Measurements from ENCODE around the gene FKBP8. TPM values are rescaled to one million over a fixed set of nuclear protein-coding genes. Genes with fewer than 3 reads are reported as not detected.
"Not testable (repeated sequence)": the region's sequence is repeated elsewhere in the genome, so short reads cannot be mapped to it uniquely, and the experiment has no call there.

Gene FKBP8
- polyA plus RNA-seq, 4 donors = 155 to 215 (median 193) TPM

DNA sequence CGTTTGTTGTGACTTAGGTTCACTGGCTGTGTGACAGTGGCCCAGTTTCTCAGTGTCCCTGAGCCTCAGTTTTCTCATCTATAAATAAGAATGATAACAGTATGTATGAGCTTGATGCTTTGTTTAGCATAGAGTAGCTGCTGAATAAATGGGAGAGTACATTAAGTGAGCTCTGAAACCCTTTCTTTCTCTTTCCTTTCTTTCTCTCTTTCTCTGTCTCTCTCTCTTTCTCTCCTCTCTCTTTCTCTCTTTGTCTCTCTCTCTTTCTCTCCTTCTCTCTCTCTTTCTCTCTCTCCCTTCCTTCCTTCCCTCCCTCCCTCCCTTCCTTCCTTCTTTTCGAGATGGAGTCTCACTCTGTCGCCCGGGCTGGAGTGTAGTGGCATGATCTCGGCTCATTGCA is 16.3 kb upstream of the FKBP8 start:
- no peak for DNase-seq (ENCODE audit: low read depth in 4 of 4, low spot score in 2 of 4)

DNA sequence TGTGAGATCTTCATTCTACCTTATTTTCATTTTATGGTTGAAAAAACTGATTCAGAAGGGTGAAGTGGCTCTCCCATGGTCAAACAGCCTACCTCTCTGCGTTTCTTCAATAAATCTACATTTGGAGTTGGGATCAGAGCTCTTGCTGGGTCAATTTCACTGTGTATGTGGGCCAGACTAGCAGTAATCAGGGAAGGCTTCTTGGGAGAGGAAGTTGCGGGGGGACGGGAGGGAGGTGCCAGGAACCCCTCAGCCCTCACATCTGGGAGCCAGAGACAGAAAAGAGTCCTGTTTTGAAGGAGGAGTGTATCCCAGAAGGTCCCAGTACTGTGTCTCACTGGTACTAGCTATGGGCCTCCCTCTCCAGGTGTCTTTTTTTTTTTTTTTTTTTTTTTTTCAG is 15.2 kb upstream of the FKBP8 start:
- no peak for DNase-seq (ENCODE audit: low read depth in 4 of 4, low spot score in 2 of 4)

DNA sequence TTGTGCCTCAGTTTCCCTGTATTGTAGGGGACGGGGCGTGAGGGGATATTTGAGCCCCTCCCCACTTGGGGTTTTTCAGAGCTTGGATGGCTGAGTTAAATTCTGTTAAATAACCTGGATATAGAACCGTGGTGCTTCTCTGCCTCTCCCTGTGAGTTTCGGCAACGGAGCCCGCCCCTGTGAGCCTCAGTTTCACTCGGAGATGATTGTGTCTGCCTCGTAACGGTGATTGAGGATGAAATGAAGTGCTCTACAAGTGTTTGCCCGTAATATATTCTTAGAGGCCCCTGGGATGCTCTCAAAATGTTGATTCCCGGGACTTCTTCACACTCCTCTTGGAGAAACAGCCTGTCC is 14.8 kb upstream of the FKBP8 start:
- DNase-seq (ENCODE audit: low read depth in 4 of 4, low spot score in 2 of 4) = no peak

DNA sequence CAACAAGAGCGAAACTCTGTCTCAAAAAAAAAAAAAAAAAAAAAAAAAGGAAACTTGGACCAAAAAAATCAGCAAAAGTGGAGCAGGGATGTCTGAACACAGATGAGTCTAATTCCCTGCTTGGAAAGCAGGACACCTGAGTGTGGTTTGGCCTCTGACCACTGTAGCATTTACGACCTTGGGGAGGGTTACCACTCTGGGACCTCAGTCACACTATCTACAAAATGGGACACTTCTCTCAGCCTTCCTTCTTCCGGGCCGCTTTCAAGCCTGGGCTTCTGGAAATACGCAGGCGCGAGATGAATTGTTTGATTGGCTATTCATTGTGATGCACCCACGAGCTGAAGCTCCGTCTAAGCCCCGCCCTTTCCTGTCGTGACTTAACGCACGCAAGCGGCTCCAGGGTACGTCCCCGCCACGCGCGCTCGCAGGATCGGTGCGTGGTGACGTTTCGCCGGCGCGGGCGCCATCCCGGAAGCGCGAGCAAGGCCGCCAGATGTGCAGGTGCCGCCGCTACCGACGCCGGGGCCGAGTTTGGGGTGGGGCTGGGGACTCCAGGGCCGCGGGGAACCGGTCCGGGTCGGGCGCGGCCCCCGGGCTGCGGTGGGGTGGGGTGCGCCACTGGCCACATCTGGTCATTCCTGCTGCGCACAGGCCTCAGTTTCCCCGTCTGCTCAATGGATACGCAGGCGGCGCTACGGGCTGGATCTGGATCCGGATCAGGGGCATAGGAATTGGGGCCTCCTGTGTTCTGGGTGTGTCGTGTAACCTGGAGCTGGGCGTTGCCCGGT is 14.2 kb upstream of the FKBP8 start, which contains the start of gene KXD1:
TSS of gene KXD1 (plus strand) at position 460 of the 791 bp plus-strand sequence. CDS start 4,187 bp downstream, outside the sequence.
- DNase-seq (ENCODE audit: low read depth in 4 of 4, low spot score in 2 of 4) = peak; percentile 80 to 95 (median 84)

DNA sequence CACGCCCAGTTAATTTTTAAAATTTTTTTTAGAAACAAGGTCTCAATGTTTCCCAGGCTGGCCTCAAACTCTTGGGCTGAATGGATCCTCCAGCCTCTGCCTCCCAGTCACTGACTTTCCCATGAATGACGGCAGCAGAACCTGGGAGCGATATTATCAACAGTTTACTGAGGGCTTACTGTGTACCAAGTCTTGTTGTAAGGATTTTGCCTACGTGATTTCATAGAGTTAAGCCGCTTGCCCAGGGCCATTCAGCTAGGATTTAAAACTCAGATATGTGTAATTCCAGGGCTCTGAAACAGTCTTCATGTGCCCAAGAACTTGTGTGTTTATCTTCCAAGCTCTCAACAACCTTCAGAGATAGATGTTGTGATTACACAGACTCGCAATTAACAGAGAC is 8.3 kb upstream of the FKBP8 start:
- no peak for DNase-seq (ENCODE audit: low read depth in 4 of 4, low spot score in 2 of 4)

DNA sequence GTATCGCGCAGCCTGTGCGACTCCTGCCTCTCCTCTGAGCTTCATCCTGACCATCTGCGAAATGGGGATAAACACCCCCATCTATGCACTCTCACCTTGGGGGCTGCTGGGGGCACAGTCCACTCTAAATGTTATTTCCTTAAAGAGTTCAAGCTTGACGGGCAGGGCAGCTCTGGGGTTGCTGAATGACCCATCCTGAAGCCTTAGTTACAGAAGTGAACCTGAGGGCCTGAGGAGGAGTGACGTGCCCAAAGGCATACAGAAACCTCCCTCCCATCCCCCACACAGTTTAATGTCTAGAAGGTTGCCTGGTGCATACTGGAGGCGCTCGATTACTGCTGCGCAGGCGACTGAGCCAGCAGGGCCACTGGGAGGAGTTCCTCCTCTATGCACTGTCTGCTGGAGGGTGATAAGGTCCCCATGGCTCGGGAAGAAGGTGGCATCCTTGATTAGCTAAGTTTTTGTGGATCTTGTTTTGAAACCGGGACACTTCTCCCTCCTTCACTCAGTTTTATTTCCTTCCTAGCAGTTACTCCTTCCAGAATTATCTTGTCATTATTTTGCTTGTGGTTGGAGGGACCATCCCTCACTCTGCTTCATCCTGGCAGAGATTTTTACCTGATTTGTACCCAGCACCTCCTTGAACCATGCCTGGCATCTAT is 572 bp upstream of the FKBP8 start:
- no peak for DNase-seq (ENCODE audit: low read depth in 4 of 4, low spot score in 2 of 4)

DNA sequence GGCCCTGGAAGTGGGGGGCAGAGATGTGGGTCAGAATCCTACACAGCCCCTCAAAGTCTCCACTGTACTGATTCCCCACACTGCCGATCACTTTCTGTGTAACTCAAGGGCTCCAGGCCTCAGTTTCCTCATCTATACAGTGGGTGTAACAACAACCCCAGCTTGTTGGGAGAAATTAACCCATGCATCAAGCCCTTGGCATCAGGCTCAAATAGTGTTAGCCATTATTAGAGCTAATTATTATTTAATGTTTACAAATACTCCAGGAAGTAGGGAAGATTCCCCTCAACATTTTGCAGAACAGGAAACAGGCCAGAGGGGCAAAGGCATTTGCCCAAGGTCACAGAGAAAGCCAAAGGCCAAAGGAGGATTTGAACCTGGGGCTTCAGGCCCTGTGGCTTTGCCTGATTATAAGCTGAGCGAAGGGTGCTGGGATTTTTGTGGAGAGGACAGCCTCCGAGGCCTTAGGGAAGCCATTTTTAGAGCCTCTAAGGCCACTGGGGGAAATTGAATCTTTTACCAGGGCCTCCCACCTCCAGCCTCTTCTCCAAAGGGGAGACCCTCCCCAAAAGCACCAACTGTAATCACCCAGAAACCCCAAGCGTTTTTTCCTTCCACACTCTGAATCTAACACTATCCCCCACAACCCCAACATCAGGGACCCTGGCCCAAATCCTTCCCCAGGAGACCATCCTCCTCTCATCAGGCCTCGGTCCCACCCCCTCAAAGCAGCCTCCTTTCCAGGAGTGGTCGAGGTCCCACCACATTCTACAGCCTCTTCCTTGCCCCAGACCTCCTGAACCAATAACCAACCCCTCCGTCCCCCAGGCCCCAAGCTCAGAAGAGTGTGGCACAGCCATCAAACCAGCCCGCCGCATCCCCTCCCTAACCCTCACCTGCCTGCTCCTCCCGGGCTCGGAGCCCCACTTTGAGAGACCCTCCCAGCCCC is 1.1 kb downstream of the FKBP8 start:
- DNase-seq (ENCODE audit: low read depth in 4 of 4, low spot score in 2 of 4) = no peak

DNA sequence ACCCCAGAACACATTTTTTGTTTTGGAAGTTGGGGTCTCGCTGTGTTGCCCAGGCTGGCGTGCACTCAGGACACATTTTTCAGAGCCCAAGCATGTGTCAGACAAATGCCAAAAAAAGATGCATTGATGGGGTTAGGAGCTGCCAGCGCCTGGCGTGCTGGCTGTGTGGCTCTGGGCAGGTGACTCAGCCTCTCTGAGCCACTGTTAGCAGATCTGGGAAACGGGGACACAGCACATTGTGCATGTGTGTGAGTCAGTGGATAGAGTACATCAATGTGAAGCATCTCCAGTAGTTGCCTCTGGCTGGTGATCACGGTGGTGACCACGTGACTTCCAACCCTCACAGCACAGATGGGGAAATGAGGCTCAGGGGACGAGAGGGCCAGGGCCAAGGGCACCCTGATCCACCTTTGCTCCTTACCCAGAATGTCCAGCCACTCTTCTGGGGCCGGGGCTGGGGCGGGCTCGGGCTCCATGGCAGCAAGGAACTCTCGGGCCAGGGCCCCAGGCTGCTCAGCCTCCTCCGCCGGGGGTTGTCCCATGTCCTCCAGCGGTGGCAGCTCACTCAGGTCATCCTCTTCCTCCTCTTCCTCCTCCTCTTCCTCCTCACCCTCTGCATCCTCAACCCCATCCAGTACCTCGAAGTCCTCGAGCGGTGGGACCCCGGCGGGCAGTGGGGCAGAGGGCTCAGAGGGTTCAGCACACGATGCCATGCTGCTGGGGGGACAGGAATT is 1.9 kb downstream of the FKBP8 start:
- DNase-seq (ENCODE audit: low read depth in 4 of 4, low spot score in 2 of 4) = no peak

DNA sequence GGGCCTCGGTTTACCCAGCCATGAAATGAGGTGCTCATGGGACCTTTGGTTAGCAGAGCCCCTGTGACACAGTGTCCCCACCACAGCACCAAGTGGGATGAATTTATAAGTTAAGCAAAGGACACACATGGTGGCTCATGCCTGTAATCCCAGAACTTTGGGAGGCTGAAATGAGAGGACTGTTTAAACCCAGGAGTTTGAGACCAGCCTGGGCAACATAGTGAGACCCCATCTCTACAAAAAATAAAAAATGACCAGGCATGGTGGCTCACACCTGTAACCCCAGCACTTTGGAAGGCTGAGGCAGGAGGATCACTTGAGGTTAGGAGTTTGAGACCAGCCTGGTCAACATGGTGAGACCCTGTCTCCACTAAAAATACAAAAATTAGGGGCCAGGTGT is 3.2 kb downstream of the FKBP8 start:
- DNase-seq (ENCODE audit: low read depth in 4 of 4, low spot score in 2 of 4) = not testable (repeated sequence)

DNA sequence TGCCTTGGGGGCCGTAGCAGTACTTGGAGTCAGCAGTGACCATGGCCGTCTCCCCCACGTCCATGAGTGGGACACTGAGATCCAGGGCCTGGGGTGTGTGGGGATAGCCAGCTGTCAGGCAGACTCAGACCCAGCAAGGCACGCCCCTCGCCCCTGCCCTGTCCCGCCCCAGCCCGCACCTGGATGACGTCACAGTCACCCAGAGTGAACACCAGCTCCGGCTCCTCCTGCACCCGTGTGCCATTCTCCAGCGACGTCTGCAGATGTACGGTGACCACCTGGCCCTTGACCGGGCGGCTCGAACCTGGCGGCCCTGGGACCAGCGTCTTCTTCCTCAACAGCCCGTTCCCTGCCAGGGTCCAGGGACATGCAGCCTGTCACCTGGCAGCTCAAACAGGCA is 4.0 kb downstream of the FKBP8 start:
- DNase-seq (ENCODE audit: low read depth in 4 of 4, low spot score in 2 of 4) = no peak

DNA sequence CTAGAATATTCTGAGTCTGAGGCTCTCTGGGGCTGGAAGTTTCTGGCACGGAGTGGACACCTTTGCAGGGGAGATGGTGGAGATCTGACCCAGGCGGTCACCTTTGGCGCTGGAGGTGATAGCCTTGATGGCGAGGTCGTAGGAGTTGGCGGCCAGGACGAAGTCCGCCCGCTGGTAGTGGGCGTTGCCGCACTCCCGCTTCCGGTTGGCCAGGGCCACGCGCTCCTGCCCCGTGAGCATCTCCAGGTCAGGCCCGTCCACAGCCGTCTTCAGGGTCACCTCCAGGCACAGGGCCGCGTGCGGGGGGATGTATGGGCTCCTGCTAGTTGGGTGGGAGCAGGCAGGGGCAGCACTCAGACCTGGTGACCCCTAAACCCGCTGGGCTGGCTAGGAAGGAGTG is 5.3 kb downstream of the FKBP8 start:
- DNase-seq (ENCODE audit: low read depth in 4 of 4, low spot score in 2 of 4) = no peak

DNA sequence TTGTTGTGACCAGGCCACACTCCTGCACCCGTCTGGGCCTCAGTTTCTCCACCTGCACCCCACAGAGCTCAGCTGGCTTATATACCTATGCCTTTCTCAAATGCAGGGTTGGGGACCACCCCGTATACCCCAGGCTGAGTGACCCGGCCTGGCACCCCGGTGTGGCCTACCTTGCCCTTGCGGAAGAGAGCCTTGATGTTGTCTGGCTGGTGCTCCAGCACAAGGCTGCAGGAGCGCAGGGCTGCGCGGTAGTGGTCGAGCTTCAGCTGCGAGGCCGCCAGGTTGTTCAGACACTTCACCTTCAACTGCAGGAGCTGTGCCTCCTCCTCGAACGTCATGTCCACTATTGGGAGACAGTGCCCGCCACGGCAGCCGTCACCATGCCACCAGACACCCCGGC is 5.9 kb downstream of the FKBP8 start:
- DNase-seq (ENCODE audit: low read depth in 4 of 4, low spot score in 2 of 4) = no peak

DNA sequence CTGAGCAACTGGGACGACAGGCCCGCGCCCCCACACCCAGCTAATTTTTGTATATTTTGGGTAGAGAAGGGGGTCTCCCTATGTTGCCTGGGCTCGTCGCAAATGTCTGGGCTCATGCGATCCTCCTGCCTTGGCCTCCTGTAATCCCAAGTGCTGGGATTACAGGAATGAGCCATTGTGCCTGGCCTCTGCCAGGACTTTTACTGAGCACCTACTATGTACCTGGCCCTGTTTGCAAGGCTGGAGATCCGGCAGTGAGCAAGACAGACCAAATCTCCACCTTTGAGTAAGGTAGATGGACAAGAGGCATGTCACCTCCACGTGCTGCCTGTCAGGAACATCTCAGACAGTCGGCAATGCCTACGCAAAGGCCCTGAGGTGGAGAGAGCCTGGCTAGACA is 6.9 kb downstream of the FKBP8 start:
- no peak for DNase-seq (ENCODE audit: low read depth in 4 of 4, low spot score in 2 of 4)

DNA sequence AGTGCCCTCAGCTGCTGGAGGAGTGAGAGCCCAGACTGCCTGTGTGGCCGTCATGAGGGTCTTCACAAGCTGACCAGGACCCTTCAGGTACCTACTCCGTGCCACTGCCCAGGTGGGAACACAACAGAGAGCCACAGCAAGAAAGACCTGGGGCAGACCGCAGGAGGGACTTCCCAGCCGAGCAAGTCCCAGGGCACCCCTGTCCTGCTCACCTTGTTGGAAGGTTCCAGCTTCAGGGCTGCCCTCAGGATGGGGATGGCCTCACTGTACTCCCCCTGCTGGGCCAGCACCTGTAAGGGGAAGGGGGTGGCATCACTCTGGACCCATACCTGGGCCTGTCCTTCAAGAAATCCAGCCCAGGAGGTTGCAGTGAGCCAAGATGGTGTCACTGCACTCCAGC is 10.3 kb downstream of the FKBP8 start:
- no peak for DNase-seq (ENCODE audit: low read depth in 4 of 4, low spot score in 2 of 4)

DNA sequence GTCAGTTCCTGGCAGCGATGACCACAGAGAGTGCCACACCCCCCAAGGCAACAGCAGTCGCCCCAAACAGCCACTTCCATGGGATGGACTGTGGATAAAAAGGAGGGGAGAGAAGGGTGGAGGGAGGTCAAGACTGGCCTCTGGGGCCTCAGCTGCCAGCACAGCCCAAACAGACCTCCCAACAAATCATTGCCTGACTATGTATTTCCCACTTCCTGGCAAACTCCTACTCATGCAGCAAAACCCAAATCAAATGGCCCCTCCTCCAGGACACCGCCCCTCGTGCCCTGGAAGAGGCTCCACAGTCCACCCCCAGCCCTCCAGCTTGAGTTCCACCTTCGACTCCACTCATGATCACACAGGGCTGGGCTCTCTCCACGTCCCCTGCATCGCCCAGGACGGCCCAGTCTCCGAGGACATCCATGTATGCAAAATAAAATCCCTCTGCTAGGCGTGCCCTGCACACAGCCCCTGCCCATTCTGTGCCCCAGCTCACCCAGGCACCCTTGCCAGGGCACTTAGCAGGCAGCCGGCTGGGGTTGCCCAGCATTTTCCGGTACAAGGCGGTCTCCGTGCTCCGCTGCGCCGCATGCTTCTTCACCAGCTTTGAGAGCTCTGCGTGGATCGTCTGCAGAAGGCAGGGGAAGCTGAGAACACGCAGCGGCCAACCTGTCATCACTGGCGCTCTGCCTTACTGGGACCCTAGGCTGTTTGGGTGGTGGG is 11.0 kb downstream of the FKBP8 start:
- DNase-seq (ENCODE audit: low read depth in 4 of 4, low spot score in 2 of 4) = no peak

DNA sequence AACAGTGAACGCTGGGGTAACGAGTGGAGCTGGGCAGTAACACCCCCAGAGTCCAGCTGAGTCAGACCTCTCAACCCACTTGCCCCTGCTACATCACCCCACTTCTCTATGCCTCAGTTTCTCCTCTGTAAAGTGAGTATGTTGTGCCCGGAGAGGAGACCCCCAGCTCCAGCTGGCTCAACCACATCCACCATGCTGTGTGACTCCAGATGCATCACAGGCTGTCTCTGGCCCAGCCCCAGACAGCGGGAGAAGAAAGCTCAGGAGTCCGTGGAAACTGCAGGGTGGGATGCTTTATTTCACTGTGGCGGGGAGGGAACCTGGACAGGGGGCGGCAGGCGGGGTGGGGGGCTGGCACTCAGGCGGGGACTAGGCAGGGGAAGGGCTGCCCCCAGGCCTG is 11.9 kb downstream of the FKBP8 start:
- DNase-seq (ENCODE audit: low read depth in 4 of 4, low spot score in 2 of 4) = no peak

DNA sequence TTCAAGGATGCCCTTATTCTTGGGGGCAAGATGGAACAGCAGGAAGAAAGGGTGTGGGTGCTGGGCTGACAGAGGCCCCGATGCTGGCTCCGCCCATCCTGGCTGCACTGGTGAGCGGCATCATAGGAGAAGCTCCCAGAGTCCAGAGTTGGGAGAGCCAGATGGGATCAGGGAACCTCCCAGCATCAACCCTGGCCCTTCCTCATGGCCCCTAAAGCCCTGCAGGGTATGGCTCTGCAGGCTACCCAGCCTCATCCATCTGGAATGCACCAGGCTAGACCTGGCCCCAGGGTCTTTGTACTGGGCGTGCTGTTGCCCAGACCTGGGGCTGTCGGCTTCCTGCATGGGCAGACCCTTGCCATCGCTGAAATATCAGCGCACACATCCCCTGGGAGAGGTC is 13.6 kb downstream of the FKBP8 start:
- no peak for DNase-seq (ENCODE audit: low read depth in 4 of 4, low spot score in 2 of 4)

DNA sequence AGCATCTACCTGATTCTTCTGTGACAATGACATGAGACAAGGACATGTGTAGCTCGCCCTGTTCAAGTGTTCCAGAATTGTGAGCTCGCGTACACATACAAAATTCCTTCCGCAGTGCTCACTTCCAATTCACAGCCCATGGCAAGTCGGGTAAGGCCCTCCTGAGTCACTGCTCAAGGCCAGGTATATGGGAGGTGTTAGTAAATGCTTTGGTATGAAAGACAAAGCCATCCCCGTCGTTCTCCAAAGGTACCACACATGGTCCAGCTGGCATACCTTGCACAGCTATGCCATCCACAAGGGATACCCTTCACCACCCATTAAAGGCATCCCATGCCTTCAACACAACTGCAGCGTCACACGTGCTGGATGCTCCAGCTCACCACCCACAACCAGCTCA is 17.1 kb downstream of the FKBP8 start:
- DNase-seq (ENCODE audit: low read depth in 4 of 4, low spot score in 2 of 4) = no peak

DNA sequence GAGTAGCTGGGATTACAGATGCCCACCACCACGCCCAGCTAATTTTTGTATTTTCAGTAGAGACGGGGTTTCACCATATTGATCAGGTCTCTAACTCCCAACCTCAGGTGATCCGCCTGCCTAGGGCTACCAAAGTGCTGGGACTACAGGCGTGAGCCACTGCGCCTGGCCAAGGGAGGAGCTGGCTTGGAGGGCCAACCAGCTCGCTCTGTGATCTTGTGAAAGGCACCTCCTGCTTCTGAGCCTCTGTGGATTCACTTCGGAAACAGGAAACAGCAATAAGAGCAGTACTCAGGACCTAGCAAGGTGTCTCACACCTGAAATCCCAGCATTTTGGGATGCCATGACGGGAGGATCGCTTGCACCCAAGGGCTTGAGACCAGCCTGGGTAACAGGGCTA is 19.5 kb downstream of the FKBP8 start:
- DNase-seq (ENCODE audit: low read depth in 4 of 4, low spot score in 2 of 4) = no peak

DNA sequence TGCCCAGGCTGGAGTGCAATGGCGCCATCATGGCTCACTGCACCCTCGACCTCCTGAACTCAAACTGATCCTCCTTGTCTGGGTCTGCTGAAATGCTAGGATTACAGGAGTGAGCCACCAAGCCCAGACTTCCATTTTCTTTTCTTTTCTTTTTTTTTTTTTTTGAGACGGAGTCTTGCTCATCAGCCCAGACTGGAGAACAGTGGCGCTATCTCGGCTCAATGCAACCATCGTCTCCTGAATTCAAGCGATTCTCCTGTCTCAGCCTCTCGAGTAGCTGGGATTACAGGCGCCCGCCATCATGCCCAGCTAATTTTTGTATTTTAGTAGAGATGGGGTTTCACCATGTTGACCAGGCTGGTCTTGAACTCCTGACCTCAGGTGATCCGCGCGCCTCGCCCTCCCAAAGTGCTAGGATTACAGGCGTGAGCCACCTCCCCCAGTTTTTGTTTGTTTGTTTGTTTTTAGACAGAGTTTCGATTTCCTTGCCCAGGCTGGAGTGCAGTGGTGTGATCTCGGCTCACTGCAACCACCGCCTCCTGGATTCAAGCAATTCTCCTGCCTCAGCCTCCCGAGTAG is 20.4 kb downstream of the FKBP8 start:
- DNase-seq (ENCODE audit: low read depth in 4 of 4, low spot score in 2 of 4) = not testable (repeated sequence)
